HepG2 (cell line): ENCODE measurements around the gene SNAI3. TPM values are rescaled to one million over a fixed set of nuclear protein-coding genes. Genes with fewer than 3 reads are reported as not detected.
A peak's percentile ranks its signal among the peaks of the same experiment; 100 is the strongest.

Source experiments
- ATAC-seq: fragments of 200-7000 bp; cut with Tn5 transposase; 3 replicates; pipeline ENCODE4 v1.9.1; 2020; ENCODE audit warnings: mild to moderate bottlenecking, moderate library complexity
- BruUV-seq: library from RNA; stranded (reverse); fragments of 400-500 nt; replicated peaks from 2 replicates; lab custom pipeline; 2021; lab: Mats Ljungman, UMichigan
- CTCF ChIA-PET: fragments of 300-600 bp; formaldehyde crosslinking; extraction: SDS; loops from one replicate; lab custom pipeline; 2021; ENCODE audit warnings: low total read pairs, inconsistent platforms, low intra/inter-chr PET ratio; lab: Yijun Ruan, JAX
- POLR2A ChIA-PET: fragments of 350-600 bp; sonication (Branson Sonifier 250); formaldehyde crosslinking; loops from one replicate; lab custom pipeline; 2020; ENCODE audit warnings: antibody characterized with exemption, inconsistent platforms; lab: Yijun Ruan, JAX
- DNase-seq: peaks from one replicate; pipeline ENCODE4 v3.0.0-alpha.2; 2015; ENCODE audit warnings: low spot score
- FAIRE-seq: peaks from 3 replicates; lab custom pipeline; 2011; peaks lifted over from hg19 to GRCh38; lab: Jason Lieb, UNC
- H2AFZ ChIP-seq: one replicate; pipeline ENCODE4 v1.6.1; 2011; ENCODE audit warnings: low read length, inconsistent platforms
- H3K27ac ChIP-seq: fragments of 300-600 bp; 3 replicates; pipeline ENCODE4 v1.8.0; 2011; ENCODE audit warnings: mixed run types, mild to moderate bottlenecking, mixed read lengths, low read length, inconsistent platforms; ENCODE audit not compliant: insufficient read depth; ENCODE audit errors: extremely low read length
- H3K27me3 ChIP-seq, 2 experiments: fragments of 200-600 bp in 1 of 2; 2 replicates in 1 of 2; 3 replicates in 1 of 2; pipeline versions ENCODE4 v1.6.0 to v1.8.0; 2011; ENCODE audit warnings: low read length in 2 of 2, mild to moderate bottlenecking in 2 of 2, moderate library complexity in 2 of 2, inconsistent platforms in 1 of 2; ENCODE audit not compliant: insufficient read depth in 2 of 2, control insufficient read depth in 1 of 2
- H3K36me3 ChIP-seq, 2 experiments: fragments of 200-600 bp in 1 of 2; replicated peaks in 1 of 2; 2 replicates in 1 of 2; 3 replicates in 1 of 2; pipeline versions ENCODE4 v1.5.1 to v1.8.0; 2011; ENCODE audit warnings: low read length in 2 of 2, inconsistent platforms in 1 of 2; ENCODE audit not compliant: insufficient read depth in 2 of 2, control insufficient read depth in 1 of 2
- H3K4me1 ChIP-seq: 2 replicates; pipeline ENCODE4 v1.5.1; 2012; ENCODE audit warnings: low read length, inconsistent platforms; ENCODE audit not compliant: insufficient read depth
- H3K4me2 ChIP-seq: 2 replicates; pipeline ENCODE4 v1.6.0; 2011; ENCODE audit warnings: low read depth, low read length, inconsistent platforms
- H3K4me3 ChIP-seq, 3 experiments: fragments of 200-600 bp in 1 of 3; sonication (generic), shearing (Covaris generic) in 1 of 3; replicated peaks in 1 of 3; 2 replicates each; pipeline ENCODE4 v1.5.1; 2011 to 2016; ENCODE audit warnings: low read length in 3 of 3, inconsistent platforms in 2 of 3, low read depth in 2 of 3, mild to moderate bottlenecking in 2 of 3, control low read depth in 1 of 3, mixed read lengths in 1 of 3; ENCODE audit not compliant: insufficient read depth in 1 of 3
- H3K79me2 ChIP-seq: one replicate; pipeline ENCODE4 v1.6.1; 2011; ENCODE audit warnings: low read length, inconsistent platforms; ENCODE audit not compliant: insufficient read depth
- H3K9ac ChIP-seq: 2 replicates; pipeline ENCODE4 v1.6.0; 2011; ENCODE audit warnings: mild to moderate bottlenecking, low read depth, low read length, inconsistent platforms; ENCODE audit not compliant: insufficient read depth
- H3K9me3 ChIP-seq: 2 replicates; pipeline ENCODE4 v1.5.1; 2012; ENCODE audit warnings: mild to moderate bottlenecking, low read length
- H4K20me1 ChIP-seq: 2 replicates; pipeline ENCODE4 v1.6.0; 2011; ENCODE audit warnings: inconsistent platforms, mild to moderate bottlenecking, low read length, moderate library complexity; ENCODE audit not compliant: insufficient read depth
- NAIF1 ChIP-seq: sonication (generic); formaldehyde crosslinking; IDR thresholded peaks from 2 replicates; pipeline ENCODE4 v1.5.0; 2020; ENCODE audit warnings: mild to moderate bottlenecking, missing genetic modification reagents, borderline replicate concordance
- PCBP1 ChIP-seq: fragments of 200-400 bp; formaldehyde crosslinking; IDR thresholded peaks from 2 replicates; pipeline ENCODE4 v1.6.1; 2017; ENCODE audit warnings: mild to moderate bottlenecking, low read depth, low read length, borderline replicate concordance
- RAD51 ChIP-seq: fragments of 450-650 bp; IDR thresholded peaks from 2 replicates; pipeline ENCODE4 v1.6.1; 2016; ENCODE audit warnings: borderline replicate concordance
- SMARCE1 ChIP-seq: fragments of 450-650 bp; IDR thresholded peaks from 2 replicates; pipeline ENCODE4 v1.6.1; 2017; ENCODE audit warnings: borderline replicate concordance
- SRSF9 ChIP-seq: fragments of 200-400 bp; formaldehyde crosslinking; IDR thresholded peaks from 2 replicates; pipeline ENCODE4 v1.6.1; 2018; ENCODE audit warnings: borderline replicate concordance, mild to moderate bottlenecking, low read depth, low read length; ENCODE audit not compliant: insufficient read depth, poor library complexity, severe bottlenecking
- WGBS: methylation state at CpG from one replicate; pipeline ENCODE4 v1.1.6; 2017; ENCODE audit warnings: low lambda C conversion rate; 5-methylcytosine and 5-hydroxymethylcytosine counted together
- in situ Hi-C: cut with HindIII; loops from 2 replicates; pipeline ENCODE4 v1.10.0; 2017; ENCODE audit warnings: low pct_unique_long_range_greater_than_20kb; ENCODE audit not compliant: extremely low pct_ligation_motif_present
- intact Hi-C: fragments of 100-400 bp; cut with micrococcal nuclease; formaldehyde crosslinking; loops from one replicate; pipeline ENCODE4 v1.10.0; 2022; ENCODE audit not compliant: unreplicated experiment
- polyA plus RNA-seq, 8 experiments: library from polyadenylated mRNA; depleted of rRNA in 3 of 8; stranded (reverse) in 7 of 8; unstranded in 1 of 8; fragments of >200 nt; fragmentation: Illumina TruSeq in 4 of 8; extraction: Trizol in 4 of 8; gene quantifications; 2 replicates each; pipeline versions ENCODE4 v1.2.1 to v1.2.3, GENCODE V29; 2011 to 2016; ENCODE audit warnings: low read depth in 4 of 8, missing spikeins in 1 of 8, mixed read lengths in 1 of 8; ENCODE audit not compliant: insufficient read depth in 1 of 8
- total RNA-seq, 5 experiments: library from RNA; depleted of rRNA; stranded (reverse); fragments of >200 nt; fragmentation: Illumina TruSeq; extraction: Trizol; gene quantifications; 2 replicates each; pipeline ENCODE4 v1.2.3, GENCODE V29; 2016; ENCODE audit warnings: low read depth in 1 of 5
- TF ChIP-seq, protein P1 (sequence below): sonication (generic); formaldehyde crosslinking; IDR thresholded peaks from 2 replicates; pipeline ENCODE4 v1.8.0; 2022; ENCODE audit warnings: mild to moderate bottlenecking, missing genetic modification reagents; ENCODE audit not compliant: insufficient replicate concordance
- TF ChIP-seq, protein P2 (sequence below): sonication (generic); formaldehyde crosslinking; IDR thresholded peaks from 2 replicates; pipeline ENCODE4 v1.5.0; 2020; ENCODE audit warnings: mild to moderate bottlenecking, missing genetic modification reagents, moderate library complexity
- TF ChIP-seq, protein P3 (sequence below): sonication (generic); formaldehyde crosslinking; IDR thresholded peaks from 2 replicates; pipeline ENCODE4 v1.4.0; 2020; ENCODE audit warnings: missing genetic modification reagents, borderline replicate concordance

Gene SNAI3
- total and polyA plus RNA-seq, 2 of the 13 experiments (the other 11 are each of a cell fraction or from before 2014, with no cell fraction given): 0.09 to 0.18 TPM

DNA sequence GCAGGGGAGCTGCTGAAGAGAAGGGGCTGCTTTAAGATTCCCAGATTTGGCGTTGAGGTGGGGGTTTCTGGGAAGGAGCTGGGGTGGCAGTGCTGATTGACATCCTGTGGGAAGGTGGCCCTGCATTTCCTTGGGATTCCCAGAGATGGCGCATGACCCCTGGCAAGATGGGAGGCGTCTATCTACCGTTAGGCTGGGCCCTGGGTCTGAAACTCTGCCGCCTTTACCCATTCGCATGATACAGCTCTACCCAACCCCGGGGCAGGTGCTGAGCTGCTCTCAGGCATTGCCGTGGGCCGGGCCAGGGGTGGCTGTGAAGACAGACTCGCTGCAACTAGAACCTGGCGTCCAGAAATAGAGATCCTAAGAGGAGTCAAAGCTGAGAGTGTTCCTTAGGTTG, 13.5 kb downstream of the SNAI3 start:
- Histone ChIP-seq H4K20me1 (no peaks in the 10 kb centered on the region), H3K36me3 (no peaks in the 10 kb centered on the region; a peak in 1 of 5 replicates), H2AFZ (no peak overlapping the region), H3K27me3 (no peaks in the 10 kb centered on the region), H3K9ac (no peak overlapping the region), H3K4me3 (no peak overlapping the region), H3K4me1 (no peaks in the 10 kb centered on the region), H3K9me3 (no peaks in the 10 kb centered on the region), H3K27ac (no peak overlapping the region), H3K4me2 (no peak overlapping the region), H3K79me2 (no peaks in the 10 kb centered on the region)
- no peak for DNase-seq
- peak; percentile 58 for FAIRE-seq
- peak; percentile 33 for ATAC-seq
- intact Hi-C loops: no loop called here
- ChIA-PET POLR2A (interaction anchor here (1.2 kb wide), 1 partner anchor 23 kb away, joined by 4 read pairs; the partner anchor contains the start of gene CYBA), CTCF (no interaction called here)
- TF ChIP-seq RAD51 (no peak), NAIF1 (no peak), SMARCE1 (no peak), PCBP1 (0 out of 2 replicates have a peak, but pooled peaks have one; percentile 25), SRSF9 (no peak)
- TF ChIP-seq, protein P1, sequence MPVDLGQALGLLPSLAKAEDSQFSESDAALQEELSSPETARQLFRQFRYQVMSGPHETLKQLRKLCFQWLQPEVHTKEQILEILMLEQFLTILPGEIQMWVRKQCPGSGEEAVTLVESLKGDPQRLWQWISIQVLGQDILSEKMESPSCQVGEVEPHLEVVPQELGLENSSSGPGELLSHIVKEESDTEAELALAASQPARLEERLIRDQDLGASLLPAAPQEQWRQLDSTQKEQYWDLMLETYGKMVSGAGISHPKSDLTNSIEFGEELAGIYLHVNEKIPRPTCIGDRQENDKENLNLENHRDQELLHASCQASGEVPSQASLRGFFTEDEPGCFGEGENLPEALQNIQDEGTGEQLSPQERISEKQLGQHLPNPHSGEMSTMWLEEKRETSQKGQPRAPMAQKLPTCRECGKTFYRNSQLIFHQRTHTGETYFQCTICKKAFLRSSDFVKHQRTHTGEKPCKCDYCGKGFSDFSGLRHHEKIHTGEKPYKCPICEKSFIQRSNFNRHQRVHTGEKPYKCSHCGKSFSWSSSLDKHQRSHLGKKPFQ (CRISPR knock-in tag): no peak
- TF ChIP-seq, protein P2, sequence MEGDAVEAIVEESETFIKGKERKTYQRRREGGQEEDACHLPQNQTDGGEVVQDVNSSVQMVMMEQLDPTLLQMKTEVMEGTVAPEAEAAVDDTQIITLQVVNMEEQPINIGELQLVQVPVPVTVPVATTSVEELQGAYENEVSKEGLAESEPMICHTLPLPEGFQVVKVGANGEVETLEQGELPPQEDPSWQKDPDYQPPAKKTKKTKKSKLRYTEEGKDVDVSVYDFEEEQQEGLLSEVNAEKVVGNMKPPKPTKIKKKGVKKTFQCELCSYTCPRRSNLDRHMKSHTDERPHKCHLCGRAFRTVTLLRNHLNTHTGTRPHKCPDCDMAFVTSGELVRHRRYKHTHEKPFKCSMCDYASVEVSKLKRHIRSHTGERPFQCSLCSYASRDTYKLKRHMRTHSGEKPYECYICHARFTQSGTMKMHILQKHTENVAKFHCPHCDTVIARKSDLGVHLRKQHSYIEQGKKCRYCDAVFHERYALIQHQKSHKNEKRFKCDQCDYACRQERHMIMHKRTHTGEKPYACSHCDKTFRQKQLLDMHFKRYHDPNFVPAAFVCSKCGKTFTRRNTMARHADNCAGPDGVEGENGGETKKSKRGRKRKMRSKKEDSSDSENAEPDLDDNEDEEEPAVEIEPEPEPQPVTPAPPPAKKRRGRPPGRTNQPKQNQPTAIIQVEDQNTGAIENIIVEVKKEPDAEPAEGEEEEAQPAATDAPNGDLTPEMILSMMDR: peak; percentile 46
- TF ChIP-seq, protein P3, sequence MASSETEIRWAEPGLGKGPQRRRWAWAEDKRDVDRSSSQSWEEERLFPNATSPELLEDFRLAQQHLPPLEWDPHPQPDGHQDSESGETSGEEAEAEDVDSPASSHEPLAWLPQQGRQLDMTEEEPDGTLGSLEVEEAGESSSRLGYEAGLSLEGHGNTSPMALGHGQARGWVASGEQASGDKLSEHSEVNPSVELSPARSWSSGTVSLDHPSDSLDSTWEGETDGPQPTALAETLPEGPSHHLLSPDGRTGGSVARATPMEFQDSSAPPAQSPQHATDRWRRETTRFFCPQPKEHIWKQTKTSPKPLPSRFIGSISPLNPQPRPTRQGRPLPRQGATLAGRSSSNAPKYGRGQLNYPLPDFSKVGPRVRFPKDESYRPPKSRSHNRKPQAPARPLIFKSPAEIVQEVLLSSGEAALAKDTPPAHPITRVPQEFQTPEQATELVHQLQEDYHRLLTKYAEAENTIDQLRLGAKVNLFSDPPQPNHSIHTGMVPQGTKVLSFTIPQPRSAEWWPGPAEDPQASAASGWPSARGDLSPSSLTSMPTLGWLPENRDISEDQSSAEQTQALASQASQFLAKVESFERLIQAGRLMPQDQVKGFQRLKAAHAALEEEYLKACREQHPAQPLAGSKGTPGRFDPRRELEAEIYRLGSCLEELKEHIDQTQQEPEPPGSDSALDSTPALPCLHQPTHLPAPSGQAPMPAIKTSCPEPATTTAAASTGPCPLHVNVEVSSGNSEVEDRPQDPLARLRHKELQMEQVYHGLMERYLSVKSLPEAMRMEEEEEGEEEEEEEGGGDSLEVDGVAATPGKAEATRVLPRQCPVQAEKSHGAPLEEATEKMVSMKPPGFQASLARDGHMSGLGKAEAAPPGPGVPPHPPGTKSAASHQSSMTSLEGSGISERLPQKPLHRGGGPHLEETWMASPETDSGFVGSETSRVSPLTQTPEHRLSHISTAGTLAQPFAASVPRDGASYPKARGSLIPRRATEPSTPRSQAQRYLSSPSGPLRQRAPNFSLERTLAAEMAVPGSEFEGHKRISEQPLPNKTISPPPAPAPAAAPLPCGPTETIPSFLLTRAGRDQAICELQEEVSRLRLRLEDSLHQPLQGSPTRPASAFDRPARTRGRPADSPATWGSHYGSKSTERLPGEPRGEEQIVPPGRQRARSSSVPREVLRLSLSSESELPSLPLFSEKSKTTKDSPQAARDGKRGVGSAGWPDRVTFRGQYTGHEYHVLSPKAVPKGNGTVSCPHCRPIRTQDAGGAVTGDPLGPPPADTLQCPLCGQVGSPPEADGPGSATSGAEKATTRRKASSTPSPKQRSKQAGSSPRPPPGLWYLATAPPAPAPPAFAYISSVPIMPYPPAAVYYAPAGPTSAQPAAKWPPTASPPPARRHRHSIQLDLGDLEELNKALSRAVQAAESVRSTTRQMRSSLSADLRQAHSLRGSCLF (CRISPR knock-in tag): no peak
- in situ Hi-C loops: no loop called here
- 75% methylated on average over 5 of the region's 11 CpGs for WGBS
- no TSS peak for BruUV-seq
